GM12878 (cell line): Measurements from ENCODE around the gene FBXW8. TPM values are rescaled to one million over a fixed set of nuclear protein-coding genes. Genes with fewer than 3 reads are reported as not detected.

Experiments used
- ATF3 ChIP-seq: IDR thresholded peaks from 2 replicates; pipeline ENCODE4 v1.6.1; 2011; ENCODE audit warnings: low read depth, mild to moderate bottlenecking, low read length, moderate library complexity, borderline replicate concordance; ENCODE audit errors: extremely low read depth
- BCL3 ChIP-seq: IDR thresholded peaks from 2 replicates; pipeline ENCODE4 v1.6.1; 2011; ENCODE audit warnings: borderline replicate concordance, low read depth, mild to moderate bottlenecking, moderate library complexity, low read length; ENCODE audit not compliant: insufficient read depth, poor library complexity, severe bottlenecking
- BRCA1 ChIP-seq: IDR thresholded peaks from 2 replicates; pipeline ENCODE4 v1.6.1; 2011; ENCODE audit warnings: low read depth, low read length, improper control_type of control experiment
- HSF1 ChIP-seq: fragments of 150-350 bp; IDR thresholded peaks from 2 replicates; pipeline ENCODE4 v1.6.1; 2014; ENCODE audit warnings: mild to moderate bottlenecking, low read depth, low read length
- IRF3 ChIP-seq: fragments of 450-650 bp; IDR thresholded peaks from 2 replicates; pipeline ENCODE4 v1.6.1; 2014; ENCODE audit warnings: mild to moderate bottlenecking
- MTA3 ChIP-seq: IDR thresholded peaks from 2 replicates; pipeline ENCODE4 v1.6.1; 2012; ENCODE audit warnings: low read length, inconsistent platforms, borderline replicate concordance
- MYB ChIP-seq: fragments of 150-350 bp; IDR thresholded peaks from 2 replicates; pipeline ENCODE4 v1.6.1; 2014; ENCODE audit warnings: mild to moderate bottlenecking, low read depth, low read length, borderline replicate concordance
- NFYB ChIP-seq: IDR thresholded peaks from 2 replicates; pipeline ENCODE4 v1.6.1; 2011; ENCODE audit warnings: low read depth, mild to moderate bottlenecking, low read length, improper control_type of control experiment, moderate library complexity; ENCODE audit not compliant: insufficient read depth
- POU2F2 ChIP-seq: IDR thresholded peaks from 3 replicates; pipeline ENCODE4 v1.6.1; 2011; ENCODE audit warnings: low read depth, mild to moderate bottlenecking, low read length, borderline replicate concordance
- PRDM15 ChIP-seq: fragments of 450-650 bp; formaldehyde crosslinking; IDR thresholded peaks from 2 replicates; pipeline ENCODE4 v1.4.0; 2020; ENCODE audit warnings: mild to moderate bottlenecking, moderate library complexity
- RAD51 ChIP-seq: fragments of 450-650 bp; IDR thresholded peaks from 2 replicates; pipeline ENCODE4 v1.6.1; 2016; ENCODE audit warnings: moderate library complexity, mild to moderate bottlenecking, inconsistent platforms
- RFX5 ChIP-seq: IDR thresholded peaks from 2 replicates; pipeline ENCODE4 v1.6.1; 2011; ENCODE audit warnings: low read depth, low read length, improper control_type of control experiment
- SMAD5 ChIP-seq: IDR thresholded peaks from 2 replicates; pipeline ENCODE4 v1.6.1; 2016; ENCODE audit warnings: antibody characterized with exemption, low read depth
- TAF1 ChIP-seq: IDR thresholded peaks from 2 replicates; pipeline ENCODE4 v1.6.1; 2011; ENCODE audit warnings: mild to moderate bottlenecking, low read depth, low read length, borderline replicate concordance
- YBX1 ChIP-seq: fragments of 450-650 bp; IDR thresholded peaks from 2 replicates; pipeline ENCODE4 v1.6.1; 2016; ENCODE audit warnings: antibody characterized with exemption
- ZNF687 ChIP-seq: fragments of 450-650 bp; IDR thresholded peaks from 2 replicates; pipeline ENCODE4 v1.6.1; 2017; ENCODE audit warnings: mild to moderate bottlenecking, moderate library complexity
- polyA plus RNA-seq, 11 experiments: library from polyadenylated mRNA; depleted of rRNA in 4 of 11; unstranded in 6 of 11; stranded (reverse) in 5 of 11; fragments of >200 nt; fragmentation: Nextera tagmentation in 4 of 11; fragmentation: Illumina TruSeq in 1 of 11; extraction: Ambion mirVana in 4 of 11; extraction: Trizol in 1 of 11; gene quantifications; 1 replicate in 1 of 11; 2 replicates in 10 of 11; pipeline versions ENCODE4 v1.2.1 to v1.2.3, GENCODE V29; 2011 to 2016; ENCODE audit warnings: inconsistent platforms in 2 of 11, missing spikeins in 2 of 11, low read depth in 1 of 11
- total RNA-seq, 4 experiments: library from RNA; depleted of rRNA in 3 of 4; stranded (reverse); fragments of >200 nt in 3 of 4; fragmentation: Illumina TruSeq in 1 of 4; extraction: Trizol in 1 of 4; gene quantifications; 2 replicates each; pipeline versions ENCODE4 v1.2.1 to v1.2.3, GENCODE V29; 2013 to 2021

The FBXW8 gene
- total and polyA plus RNA-seq, 10 of the 15 experiments (the other 5 are each of a cell fraction or from before 2014, with no cell fraction given), result 0.49 to 7.5 (median 4.4) TPM

- no peak for TF ChIP-seq BRCA1
- TF ChIP-seq ATF3, result no peak
- TF ChIP-seq IRF3, result no peak
- peak; percentile 75; the same call in 1 of the 2 replicates for TF ChIP-seq TAF1
- TF ChIP-seq RFX5, result no peak
- no peak for TF ChIP-seq PRDM15 (CRISPR knock-in tag)
- TF ChIP-seq RAD51, result no peak
- TF ChIP-seq MTA3, result no peak
- no peak for TF ChIP-seq SMAD5
- no peak for TF ChIP-seq MYB
- TF ChIP-seq YBX1, result no peak
- TF ChIP-seq POU2F2, result peak; percentile 46; the same call in 1 of the 3 replicates
- no peak for TF ChIP-seq BCL3
- TF ChIP-seq ZNF687, result peak; percentile 68; the same call in 1 of the 2 replicates
- TF ChIP-seq HSF1, result no peak
- no peak for TF ChIP-seq NFYB
Observed at GRCh38 chr12:116910645-116911451, at the start of gene FBXW8 (continued).
